Right lung (tissue), 5 donors: ENCODE results near the gene CIT. TPM values are rescaled to one million over a fixed set of nuclear protein-coding genes. Genes with fewer than 3 reads are reported as not detected.
A peak's percentile ranks its signal among the peaks of the same experiment; 100 is the strongest.
"Not testable (repeated sequence)": the region's sequence is repeated elsewhere in the genome, so short reads cannot be mapped to it uniquely, and the experiment has no call there.

Source experiments
- DNase-seq, 2 donors: peaks; one replicate each; pipeline ENCODE4 v3.0.0-alpha.2; 2013
- polyA plus RNA-seq, 5 donors: library from polyadenylated mRNA; unstranded; fragments of 120-200 nt; gene quantifications; one replicate each; pipeline versions ENCODE4 v1.2.1 to v1.2.3, GENCODE V29; 2013; ENCODE audit warnings: inconsistent platforms in 1 of 5, low replicate concordance in 1 of 5; ENCODE audit not compliant: insufficient read length in 5 of 5, insufficient read depth in 1 of 5

The CIT gene
- polyA plus RNA-seq, 5 donors, result 14.5 to 28.9 (median 23.6) TPM

DNA sequence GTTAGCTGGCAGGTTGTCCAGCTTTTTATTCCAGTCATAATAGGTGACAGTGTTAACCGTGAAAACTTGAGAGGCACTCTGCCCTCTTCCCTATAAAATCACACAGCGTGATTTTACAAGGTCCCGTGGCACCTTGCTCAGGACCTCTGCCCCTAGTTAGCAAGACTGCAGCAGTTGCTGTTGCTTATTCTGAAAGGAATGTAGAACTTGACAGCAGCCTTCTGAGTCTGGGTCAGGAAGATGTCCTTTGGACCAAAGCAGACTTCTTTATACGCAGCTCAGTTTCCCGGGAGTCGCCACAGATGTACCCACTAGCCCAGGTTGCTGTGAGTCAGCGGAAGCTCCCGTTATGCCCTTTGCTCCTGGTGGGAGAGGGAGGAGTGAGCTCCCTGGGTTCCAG, 196.0 kb downstream of the CIT start:
- no peak for DNase-seq

DNA sequence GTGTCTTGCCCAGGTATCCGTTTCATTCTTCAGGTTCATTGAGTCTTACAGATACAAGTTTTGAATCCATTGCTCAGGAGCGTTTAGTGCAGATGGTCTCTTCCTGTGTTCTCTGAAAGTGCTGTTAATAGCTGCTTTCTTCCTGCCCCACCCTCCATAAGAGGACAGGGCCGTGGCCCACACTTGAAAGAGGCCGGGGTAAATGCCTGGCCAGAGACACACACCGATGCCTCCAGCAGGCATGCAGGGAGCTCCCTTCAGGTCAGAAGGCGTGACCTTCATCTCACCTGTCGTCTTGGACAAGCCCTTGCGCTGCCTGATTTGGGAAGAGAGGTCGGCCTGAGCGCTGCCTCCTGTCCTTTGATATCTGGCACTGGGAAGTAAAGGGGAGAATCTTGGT, 197.6 kb downstream of the CIT start:
- no peak for DNase-seq

DNA sequence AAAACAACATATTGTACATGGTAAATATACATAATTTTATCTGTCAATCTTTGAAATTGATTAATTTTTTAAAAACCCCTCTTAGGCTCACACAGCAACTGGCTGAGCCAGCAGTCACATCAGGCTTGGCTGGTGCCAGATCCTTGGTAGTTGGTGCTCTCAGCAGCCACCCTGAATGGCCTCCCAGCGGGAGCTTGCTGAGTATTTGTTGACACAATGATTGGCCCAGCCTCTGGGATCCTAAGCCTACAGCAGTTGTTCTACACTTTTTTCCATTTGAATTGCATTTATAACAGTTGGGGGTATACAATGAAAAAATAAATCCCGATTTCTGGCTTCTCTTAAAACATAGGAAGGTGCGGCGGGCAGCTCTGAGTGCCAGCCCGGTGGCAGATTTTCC, 198.0 kb downstream of the CIT start:
- no peak for DNase-seq

DNA sequence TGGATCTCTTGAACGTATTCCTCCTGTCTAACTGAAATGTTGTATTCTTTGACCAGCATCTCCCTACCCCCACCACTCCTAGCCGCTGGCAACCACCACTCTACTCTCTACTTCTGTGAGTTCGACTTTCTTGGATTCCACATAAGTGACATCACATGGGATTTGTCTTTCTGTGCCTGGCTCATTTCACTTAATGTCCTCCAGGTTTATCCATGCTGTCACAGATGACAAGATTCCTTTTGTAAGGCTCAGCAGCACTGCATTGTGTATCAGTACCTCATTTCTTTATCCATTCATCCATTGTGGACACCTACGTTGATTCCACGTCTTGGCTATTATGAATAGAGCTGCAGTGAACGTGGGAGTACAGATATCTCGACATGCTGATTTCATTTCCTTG, 198.7 kb downstream of the CIT start:
- no peak for DNase-seq

DNA sequence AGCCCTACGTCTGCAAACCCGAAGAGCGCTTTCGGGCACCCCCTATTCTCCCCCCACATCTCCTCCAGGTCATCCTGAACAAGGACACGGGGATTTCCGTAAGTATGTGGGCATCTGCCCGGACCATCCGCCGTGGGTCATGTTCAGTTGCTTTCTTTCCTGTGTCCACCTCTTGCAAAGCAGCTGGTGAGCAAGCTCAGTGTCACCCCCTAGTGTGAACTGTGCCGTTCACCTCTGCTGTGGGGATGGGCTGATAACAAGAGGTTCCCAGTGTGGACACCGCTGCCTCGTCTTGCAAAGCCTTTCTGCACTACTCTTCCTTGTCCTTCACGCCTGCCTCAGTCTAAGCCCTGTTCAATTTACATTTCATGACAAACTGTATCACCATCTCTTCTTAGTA, 200.5 kb downstream of the CIT start:
- DNase-seq, result no peak

DNA sequence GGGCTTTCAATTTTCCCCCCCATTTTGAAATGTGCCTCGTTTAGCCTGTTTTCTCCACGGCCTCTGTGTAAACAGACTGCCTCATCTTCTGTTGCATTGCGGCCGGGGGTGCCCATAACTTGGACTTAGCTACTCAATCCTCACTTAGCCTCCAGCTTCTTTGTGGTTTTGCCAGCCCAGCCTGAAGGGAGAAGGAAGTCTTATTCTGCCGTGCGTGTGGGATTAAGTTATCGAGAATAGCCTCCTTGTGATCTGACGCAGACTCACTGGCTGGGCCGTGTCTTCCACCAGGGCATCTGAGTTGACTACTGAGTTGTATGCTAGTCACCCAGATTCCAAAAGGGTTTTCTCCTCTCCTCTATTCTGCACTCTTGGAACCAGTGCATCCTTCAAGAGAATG, 201.1 kb downstream of the CIT start:
- DNase-seq, result no peak

DNA sequence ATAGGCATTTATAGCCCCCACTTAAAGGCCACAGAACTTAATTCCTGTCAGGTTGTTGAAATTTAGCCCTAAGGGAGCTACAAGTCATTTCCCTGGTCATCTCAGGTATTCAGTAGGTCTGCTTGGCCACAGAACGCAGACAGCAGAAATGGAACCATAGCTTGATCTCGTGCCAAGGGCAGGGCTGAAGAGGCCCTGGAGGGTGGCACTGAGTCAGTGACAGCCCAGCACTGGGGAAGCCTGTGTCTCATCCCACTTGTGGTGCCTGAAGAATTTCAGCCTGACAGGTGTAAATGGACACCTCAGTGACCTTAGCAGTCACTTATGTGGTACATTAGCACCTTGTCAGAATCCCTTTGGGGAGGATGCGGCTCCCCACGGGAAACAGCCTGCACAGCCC, 202.6 kb downstream of the CIT start:
- no peak for DNase-seq

DNA sequence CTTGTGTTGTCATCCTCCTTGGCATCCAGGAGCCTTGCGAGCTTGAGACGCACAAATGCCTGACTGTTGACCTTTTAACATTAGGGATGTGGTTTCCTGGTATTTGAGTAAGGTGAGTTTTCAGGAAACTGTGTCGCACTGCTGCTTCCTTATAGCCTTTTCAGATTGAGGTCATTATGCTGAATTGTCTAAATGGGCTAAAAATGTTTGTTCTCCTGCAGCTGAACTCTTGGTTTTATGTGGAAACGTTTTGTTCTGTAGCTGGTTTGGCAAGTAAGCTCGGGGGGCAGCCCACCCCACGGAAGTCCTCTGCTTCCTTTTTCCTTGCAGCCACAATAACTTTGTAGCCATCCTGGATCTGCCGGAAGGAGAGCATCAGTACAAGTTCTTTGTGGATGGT, 203.5 kb downstream of the CIT start:
- DNase-seq, result no peak

DNA sequence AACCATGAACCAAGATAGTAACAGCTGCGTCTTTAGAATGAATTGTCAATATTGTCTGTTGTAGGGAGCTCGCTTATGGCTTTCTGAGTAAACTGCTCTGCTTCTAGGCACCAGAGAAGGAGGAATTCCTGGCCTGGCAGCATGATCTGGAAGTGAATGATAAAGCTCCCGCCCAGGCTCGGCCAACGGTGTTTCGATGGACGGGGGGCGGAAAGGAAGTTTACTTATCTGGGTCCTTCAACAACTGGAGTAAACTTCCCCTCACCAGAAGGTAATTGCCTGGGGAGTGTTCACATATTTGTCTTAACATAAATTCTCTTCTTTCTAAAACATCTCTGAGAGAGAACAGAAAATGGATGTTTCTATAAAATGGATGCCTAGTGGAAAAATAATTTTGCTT, 204.9 kb downstream of the CIT start:
- no peak for DNase-seq

DNA sequence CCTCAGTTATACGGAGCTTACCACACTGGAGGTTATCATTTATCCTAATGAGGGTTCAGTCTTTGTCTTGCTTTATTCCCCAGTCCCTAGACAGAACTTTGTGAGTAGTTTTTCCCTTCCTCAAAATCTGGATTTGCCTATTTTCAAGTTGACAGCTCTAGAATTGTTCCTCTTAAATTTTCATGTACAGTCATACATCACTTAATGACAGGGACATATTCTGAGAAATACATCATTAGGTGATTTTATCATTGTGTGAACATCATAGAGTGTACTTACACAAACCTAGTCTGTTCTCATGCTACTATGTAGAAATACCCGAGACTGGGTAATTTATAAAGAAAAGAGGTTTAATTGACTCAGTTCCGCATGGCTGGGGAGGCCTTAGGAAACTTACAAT, 206.1 kb downstream of the CIT start:
- no peak for DNase-seq

DNA sequence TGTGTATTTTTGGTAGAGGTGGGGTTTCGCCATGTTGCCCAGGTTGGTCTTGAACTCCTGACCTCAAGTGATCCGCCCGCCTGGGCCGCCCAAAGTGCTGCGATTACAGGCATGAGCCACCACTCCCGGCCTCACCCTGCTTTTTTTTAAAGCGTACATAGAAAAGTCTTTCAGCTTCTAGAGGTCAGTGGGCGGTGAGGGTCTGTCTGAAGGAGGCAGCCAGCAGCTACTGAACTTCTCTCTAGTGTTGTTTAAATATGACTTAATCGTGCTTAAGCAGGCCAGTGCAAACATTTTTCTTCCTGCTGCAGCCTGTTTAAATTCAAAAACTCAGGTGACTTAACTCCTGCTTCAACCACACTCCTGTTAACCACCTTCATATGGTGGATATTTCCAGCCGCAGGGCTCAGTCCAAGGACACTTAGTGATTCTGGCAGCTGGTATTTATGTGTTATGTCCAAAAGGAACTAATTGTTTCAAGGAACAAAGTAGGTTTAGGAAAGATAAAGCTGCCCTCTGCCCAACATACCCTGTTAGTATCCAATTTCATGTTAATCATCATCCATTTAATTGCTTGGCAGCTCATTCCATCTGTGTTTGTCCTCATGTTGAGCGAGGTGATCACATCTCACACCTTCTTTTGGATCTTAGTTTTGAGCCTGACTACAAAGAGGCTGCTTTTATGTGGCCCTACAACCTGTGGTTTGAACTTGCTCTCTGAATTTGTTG, 207.2 kb downstream of the CIT start:
- peak in 1 of 2 donors; percentile 54 for DNase-seq

DNA sequence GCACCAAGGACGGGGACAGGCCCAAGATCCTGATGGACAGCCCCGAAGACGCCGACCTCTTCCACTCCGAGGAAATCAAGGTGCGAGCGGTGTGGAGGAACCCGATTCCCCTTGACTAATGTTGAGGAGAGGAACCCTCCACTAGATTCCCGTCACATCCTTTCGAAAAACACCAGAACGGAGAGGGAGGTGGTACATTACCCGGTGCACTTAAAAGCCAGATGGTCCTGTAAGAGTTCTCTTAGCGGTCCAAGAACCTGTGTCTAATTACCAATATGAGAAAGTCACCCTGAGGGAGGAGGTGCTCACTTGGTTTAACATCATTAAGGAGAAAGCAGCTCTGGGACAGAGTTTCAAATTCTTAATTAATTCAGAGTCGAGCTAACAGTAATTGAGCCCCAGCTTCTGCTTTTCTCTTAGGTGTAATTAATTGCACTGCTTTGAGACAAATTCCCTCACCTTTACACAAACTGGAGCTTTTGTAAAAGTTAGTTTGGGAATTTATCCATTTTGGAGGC, 208.7 kb downstream of the CIT start:
- DNase-seq, result no peak

DNA sequence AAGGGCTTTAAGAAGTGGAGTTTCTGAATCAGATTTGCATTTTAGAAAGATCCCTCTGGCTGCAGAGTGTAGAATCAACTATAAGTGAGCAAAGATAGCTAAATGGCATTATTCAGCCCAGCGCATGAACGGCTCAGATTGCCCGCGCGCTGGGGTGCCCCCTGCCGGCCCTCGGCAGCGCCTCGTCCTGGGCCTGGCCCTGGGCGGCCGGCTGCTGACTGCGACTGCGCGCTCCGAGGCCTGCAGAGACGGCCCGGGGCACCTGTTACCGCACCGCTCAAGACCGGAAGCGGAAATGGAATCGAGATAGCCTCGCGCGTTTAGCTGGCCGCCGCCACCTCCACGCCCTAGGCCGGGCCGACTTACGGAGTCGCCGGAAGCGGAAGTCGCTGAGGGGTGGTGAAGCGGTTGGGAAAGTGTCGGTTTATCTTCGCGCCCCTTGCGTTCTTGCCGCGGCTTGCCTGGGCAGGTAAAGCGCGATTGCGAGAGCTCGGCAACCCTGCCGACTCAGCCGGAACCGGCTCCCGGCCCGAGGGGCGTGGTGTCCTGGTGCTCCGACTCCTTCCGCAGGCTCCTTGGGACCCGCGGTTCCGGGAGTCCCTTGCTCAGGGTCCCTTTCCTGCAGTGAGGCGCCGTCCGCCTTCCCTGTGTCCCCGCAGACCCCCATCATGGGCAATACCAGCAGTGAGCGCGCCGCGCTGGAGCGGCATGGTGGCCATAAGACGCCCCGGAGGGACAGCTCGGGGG, 209.4 kb downstream of the CIT start, which contains the start of gene PRKAB1:
Gene PRKAB1 (plus strand): TSS at position 557 of the 747 bp plus-strand sequence. CDS start 112 bp downstream, at position 669.
- peak; percentile 93 for DNase-seq

DNA sequence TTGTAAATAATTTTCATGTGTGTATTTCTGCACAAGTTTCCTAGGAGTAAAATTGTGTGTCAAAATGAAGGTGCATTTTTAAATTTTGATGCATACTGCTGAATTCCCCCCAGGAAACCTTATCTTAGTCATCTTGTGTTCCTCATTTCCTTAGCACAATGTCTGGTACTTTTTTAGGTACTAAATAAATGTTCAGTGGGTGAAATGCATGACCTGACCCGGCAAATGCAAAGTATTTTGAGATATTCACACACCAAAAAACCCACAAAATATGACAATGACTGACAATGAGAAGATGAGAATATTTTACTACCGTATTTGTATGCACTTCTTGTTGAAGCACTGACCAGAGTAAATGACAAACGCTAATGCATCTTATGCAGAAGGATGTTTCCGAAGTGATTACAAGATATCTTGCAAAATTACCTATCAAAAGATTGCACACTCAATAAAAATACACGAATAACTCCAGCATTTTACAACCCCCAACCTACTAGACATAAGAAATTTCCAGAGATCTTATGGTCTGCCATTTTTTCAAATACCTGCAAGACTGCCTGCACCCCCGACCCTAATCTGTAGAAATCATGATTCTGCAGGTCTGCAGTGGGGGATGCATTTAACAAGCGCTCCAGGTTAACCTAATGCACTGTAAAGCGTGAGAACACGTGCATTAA, 210.1 kb downstream of the CIT start:
- no peak for DNase-seq

DNA sequence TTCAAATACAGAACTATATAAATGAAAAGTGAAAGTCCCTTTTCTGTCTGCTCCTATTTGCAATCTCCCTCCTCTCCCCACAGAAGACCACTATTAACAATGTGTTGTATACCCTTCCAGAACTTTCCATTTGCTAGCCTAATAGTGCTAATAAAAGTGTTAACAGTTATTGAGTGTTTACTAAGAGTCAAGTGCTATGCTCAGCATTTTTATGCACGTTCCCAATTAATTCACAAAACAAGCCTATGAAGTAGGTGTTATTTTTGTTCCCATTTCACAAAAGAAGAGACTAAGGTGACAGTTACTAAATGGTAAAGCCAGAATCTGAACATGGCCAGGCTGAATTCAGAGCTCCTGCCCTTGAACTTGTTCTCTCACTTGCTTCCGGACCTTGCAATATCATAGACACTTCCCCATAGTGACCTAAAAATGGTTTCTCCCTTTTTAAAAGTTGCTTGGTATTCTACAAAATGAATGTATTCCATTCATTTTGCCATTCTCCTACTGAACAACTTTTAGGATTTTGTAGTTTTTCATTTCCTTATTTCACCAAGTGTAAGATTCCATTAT, 210.8 kb downstream of the CIT start:
- no peak for DNase-seq

DNA sequence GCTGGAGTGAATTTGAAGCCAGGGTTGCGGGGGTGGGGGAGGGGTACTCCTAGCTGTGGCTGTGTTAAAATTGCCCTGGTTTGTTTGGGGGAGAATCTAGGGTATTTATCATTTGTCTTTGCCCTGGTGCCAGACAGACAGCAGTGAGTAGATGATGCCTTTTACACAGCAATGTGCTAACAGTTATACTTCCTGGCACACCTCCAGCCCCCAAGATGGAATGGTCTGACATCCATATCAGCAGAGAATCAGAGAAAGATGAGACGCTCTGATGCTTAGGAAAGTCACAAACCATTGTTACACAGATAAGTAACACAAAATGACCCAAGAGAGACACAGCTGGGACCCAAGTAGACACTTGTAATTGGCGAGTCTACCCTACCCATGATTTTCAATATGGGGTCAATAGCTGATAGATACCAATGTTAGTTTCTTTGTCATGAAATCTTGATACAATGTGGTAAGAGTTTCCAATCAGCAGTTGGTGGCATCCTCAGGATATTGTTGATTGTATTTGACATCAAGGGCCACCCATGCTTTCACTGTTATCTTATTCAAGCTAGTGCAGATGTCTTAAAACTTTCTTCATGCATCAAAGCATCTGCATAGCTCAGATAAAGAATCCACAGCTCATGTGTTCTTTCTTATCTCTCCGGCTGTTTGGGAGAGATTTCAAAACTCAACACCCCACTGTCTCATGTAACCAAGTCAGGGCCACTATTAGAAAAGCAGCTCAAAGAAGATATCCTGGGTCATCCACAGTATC, 211.8 kb downstream of the CIT start:
- no peak for DNase-seq

DNA sequence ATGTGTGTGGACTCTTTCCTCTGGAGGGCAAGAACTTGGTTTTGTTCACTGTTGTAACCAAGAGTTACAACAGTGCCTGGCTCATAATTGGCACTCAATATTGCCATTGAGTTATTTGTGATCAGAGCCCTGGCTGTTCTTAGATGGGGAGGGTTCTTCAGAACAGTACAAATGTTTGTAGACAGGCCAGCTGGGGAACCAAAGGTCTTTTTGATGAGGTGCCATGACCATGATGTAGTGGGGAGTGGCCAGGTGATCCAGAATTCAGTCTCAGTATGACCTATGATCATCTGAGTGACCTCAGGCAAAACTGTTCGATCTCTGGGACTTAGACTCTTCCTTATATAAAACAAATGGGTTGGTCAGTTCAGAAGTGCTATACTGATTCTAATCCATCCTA, 212.5 kb downstream of the CIT start:
- DNase-seq, result no peak

DNA sequence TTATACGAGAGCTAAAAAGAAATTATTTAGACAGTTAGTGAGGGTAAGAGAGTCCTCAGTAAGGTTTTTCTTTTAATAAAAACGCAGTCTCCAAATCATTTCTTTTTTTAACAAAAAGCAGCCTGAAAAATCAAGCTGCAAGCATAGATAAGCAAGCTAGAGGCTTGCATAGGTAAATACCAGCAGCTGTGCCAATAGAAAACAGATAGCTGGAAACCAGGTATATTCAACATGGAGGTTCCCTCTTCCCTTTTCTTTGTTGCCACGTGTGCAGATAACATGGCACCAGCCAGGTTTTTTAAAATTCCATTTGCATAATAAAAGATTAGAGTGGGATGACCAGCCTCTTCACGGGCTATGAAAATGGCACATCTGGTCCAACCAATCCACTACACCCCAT, 215.2 kb downstream of the CIT start:
- no peak for DNase-seq

DNA sequence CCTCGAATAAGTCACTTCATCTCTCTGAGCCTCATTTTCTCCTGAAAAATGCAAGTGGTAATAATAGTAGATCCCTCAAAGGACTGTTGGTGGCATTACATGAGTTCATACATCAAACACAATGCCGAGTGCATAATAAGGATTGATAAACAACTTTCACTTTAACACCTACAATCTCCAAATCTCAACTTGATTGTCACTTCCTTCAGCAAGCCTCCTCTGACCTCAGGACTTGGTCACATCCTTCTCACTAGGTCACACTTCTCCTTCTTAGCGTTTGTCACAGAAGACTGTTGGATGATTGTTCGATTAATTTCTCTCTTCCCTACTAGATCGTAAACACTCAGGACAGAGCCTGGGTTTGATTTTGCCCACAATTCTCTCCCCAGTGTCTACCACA, 217.0 kb downstream of the CIT start:
- DNase-seq, result no peak

DNA sequence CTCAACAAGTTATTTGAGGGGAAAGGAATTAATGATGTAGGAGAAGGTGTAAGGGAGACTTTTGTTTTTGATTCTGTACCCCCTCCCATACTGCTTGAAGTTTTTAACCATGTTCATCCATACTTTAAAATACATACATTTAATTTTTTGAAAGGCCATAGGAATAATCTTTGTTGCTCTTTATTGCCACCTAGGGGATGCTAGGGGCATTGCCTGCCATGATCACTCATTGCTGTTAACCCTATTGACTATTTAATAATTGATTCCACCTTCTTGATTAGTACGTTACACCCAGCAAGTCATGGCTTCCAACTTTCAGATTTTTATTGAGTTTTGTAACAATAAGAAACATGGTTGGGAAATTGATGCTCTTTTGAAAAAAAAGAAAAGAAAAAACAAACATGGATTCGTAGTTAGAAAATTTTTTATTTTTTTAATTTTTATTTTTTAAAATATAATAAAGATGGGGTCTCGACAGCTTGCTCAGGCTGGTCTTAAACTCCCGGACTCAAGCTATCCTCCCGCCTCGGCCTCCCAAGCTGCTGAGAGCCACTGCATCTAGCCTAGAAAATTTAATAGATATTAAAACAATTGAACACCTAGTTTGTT, 217.7 kb downstream of the CIT start:
- no peak for DNase-seq

DNA sequence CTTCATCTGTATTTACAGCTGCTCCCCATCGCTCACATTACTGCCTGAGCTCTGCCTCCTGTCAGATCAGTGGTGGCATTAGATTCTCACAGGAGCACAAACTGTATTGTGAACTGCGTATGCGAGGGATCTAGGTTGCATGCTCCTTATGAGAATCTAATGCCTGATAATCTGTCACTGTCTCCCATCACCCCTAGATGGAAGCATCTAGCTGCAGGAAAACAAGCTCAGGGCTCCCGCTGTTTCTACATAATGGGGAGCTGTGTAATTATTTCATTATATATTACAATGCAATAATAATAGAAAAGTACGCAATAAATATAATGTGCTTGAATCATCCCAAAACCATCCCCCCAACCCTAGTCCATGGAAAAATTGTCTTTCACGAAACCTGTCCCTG, 219.0 kb downstream of the CIT start:
- not testable (repeated sequence) for DNase-seq
